ENCODE measurements around the gene TTC39C.
A peak's percentile ranks its signal among the peaks of the same experiment; 100 is the strongest.

The TTC39C gene

GRCh38 chr18:24014062-24014985 is at the start of gene TTC39C:
Gene TTC39C (plus strand): TSS chr18:24014754. CDS start chr18:24014872, 118 bp downstream.
- peak; percentile 71 to 76 for DNase-seq

GRCh38 chr18:23966909-23967308 is 47.6 kb upstream of the TTC39C start:
- DNase-seq = no peak

- no peak for DNase-seq
Measured at GRCh38 chr18:23967321-23968089, 47.0 kb upstream of the TTC39C start.

- no peak for DNase-seq
Measured at GRCh38 chr18:23968638-23969604, 45.6 kb upstream of the TTC39C start.

- DNase-seq = no peak
Measured at GRCh38 chr18:23969664-23970063, 44.9 kb upstream of the TTC39C start.

GRCh38 chr18:23970161-23971096 is 44.1 kb upstream of the TTC39C start:
- no peak for DNase-seq

- no peak for DNase-seq
Measured at GRCh38 chr18:23971097-23971440, 43.5 kb upstream of the TTC39C start.

- DNase-seq = no peak
Measured at GRCh38 chr18:23971666-23972230, 42.8 kb upstream of the TTC39C start.

- no peak for DNase-seq
Measured at GRCh38 chr18:23972453-23972852, 42.1 kb upstream of the TTC39C start.

GRCh38 chr18:23977103-23977502 is 37.5 kb upstream of the TTC39C start:
- no peak for DNase-seq

- DNase-seq = no peak
Measured at GRCh38 chr18:23977719-23978483, 36.7 kb upstream of the TTC39C start.

GRCh38 chr18:23981369-23981980 is 33.1 kb upstream of the TTC39C start:
- DNase-seq = peak; percentile 38 to 44

- DNase-seq = peak in 1 of 2 experiments; percentile 58
Measured at GRCh38 chr18:23982155-23983079, 32.1 kb upstream of the TTC39C start.

GRCh38 chr18:23983112-23983511 is 31.4 kb upstream of the TTC39C start:
- no peak for DNase-seq

GRCh38 chr18:23986600-23987359 is 27.8 kb upstream of the TTC39C start:
- no peak for DNase-seq

GRCh38 chr18:23990474-23991410 is 23.8 kb upstream of the TTC39C start:
- no peak for DNase-seq

Data from SHP77 (cell line).